NCI-H1417 (cell line): Measurements from ENCODE around the gene CREM.
"Not testable (repeated sequence)": the region's sequence is repeated elsewhere in the genome, so short reads cannot be mapped to it uniquely, and the experiment has no call there.

ENCODE experiments used
- DNase-seq, 3 experiments: peaks; one replicate each; lab custom pipeline; 2025; lab: John Stamatoyannopoulos, UW

CREM gene

GRCh38 chr10:35194471-35194870, 67.8 kb downstream of the CREM start:
- no peak for DNase-seq

- DNase-seq: peak in 1 of 3 experiments; percentile 10
These were observed 68.3 kb downstream of the CREM start for GRCh38 chr10:35194906-35195305.

GRCh38 chr10:35195361-35196306, 69.0 kb downstream of the CREM start:
- DNase-seq: peak; percentile 10 to 76 (median 61)

GRCh38 chr10:35200487-35200886, 73.8 kb downstream of the CREM start:
- no peak for DNase-seq

- no peak for DNase-seq
These were observed 74.6 kb downstream of the CREM start for GRCh38 chr10:35201234-35201633.

- no peak for DNase-seq
These were observed 75.4 kb downstream of the CREM start for GRCh38 chr10:35202050-35202449.

- DNase-seq: peak in 1 of 3 experiments; percentile 6
These were observed 77.1 kb downstream of the CREM start for GRCh38 chr10:35203745-35204144.

- no peak for DNase-seq
These were observed 78.1 kb downstream of the CREM start for GRCh38 chr10:35204650-35205319.

GRCh38 chr10:35206274-35206673, 79.6 kb downstream of the CREM start:
- no peak for DNase-seq

GRCh38 chr10:35208536-35208935, 81.9 kb downstream of the CREM start:
- no peak for DNase-seq

GRCh38 chr10:35208949-35209613, 82.4 kb downstream of the CREM start:
- DNase-seq: no peak

GRCh38 chr10:35210961-35211360, 84.3 kb downstream of the CREM start:
- DNase-seq: no peak

GRCh38 chr10:35211390-35211789, 84.7 kb downstream of the CREM start:
- DNase-seq: no peak

GRCh38 chr10:35212856-35213255, 86.2 kb downstream of the CREM start:
- DNase-seq: no peak

- no peak for DNase-seq
These were observed 87.1 kb downstream of the CREM start for GRCh38 chr10:35213699-35214098.

GRCh38 chr10:35214607-35215020, 88.0 kb downstream of the CREM start:
- no peak for DNase-seq

- no peak for DNase-seq
These were observed 88.5 kb downstream of the CREM start for GRCh38 chr10:35215107-35215506.

GRCh38 chr10:35216303-35216905, 89.8 kb downstream of the CREM start:
- DNase-seq: peak in 1 of 3 experiments; percentile 3

- DNase-seq: not testable (repeated sequence)
These were observed 90.3 kb downstream of the CREM start for GRCh38 chr10:35216956-35217355.

GRCh38 chr10:35217455-35217854, 90.8 kb downstream of the CREM start:
- DNase-seq: peak in 2 of 3 experiments; percentile 26 to 28

- DNase-seq: peak; percentile 52 to 84 (median 72)
These were observed 91.8 kb downstream of the CREM start for GRCh38 chr10:35218339-35218955.

GRCh38 chr10:35219292-35219691, 92.6 kb downstream of the CREM start:
- no peak for DNase-seq
